ENCODE results near the gene MAPKBP1. TPM values are rescaled to one million over a fixed set of nuclear protein-coding genes. Genes with fewer than 3 reads are reported as not detected.

MAPKBP1 gene
- total RNA-seq, 4 donors from 2014 or later: 22.1 to 54.6 (median 36.6) TPM

- 85 to 88% methylated on average over 10 of the region's 10 CpGs for WGBS, 2 donors
- no peaks in the 10 kb centered on the region for H3K9me3 ChIP-seq
- DNase-seq (ENCODE audit: low spot score in 2 of 2): no peak
- H3K4me3 ChIP-seq: no peak overlapping the region
- H3K27me3 ChIP-seq: no peaks in the 10 kb centered on the region
- H3K36me3 ChIP-seq: peaks cover 0 to 13% (median 0%) of the 10 kb centered on the region in 3 donors
- H3K4me1 ChIP-seq: peaks cover 0 to 39% (median 4%) of the 10 kb centered on the region in 4 donors
- TF ChIP-seq POLR2A (IDR thresholded peaks at IDR 0.05) (no peak), CTCF (IDR thresholded peaks at IDR 0.05) (no peak), EP300 (IDR thresholded peaks at IDR 0.05) (no peak)
- peak overlapping the region in 2 of 4 donors; percentile 6 to 67 for H3K27ac ChIP-seq
These were observed 32.3 kb downstream of the MAPKBP1 start for GRCh38 chr15:41806291-41807181.

- 68 to 80% methylated on average over 2 of the region's 2 CpGs for WGBS, 2 donors
- H3K9me3 ChIP-seq: no peaks in the 10 kb centered on the region
- peaks cover 0 to 42% (median 4%) of the 10 kb centered on the region in 4 donors for H3K4me1 ChIP-seq
- TF ChIP-seq CTCF (IDR thresholded peaks at IDR 0.05) (no peak), POLR2A (IDR thresholded peaks at IDR 0.05) (no peak), EP300 (IDR thresholded peaks at IDR 0.05) (no peak)
- H3K27me3 ChIP-seq: no peaks in the 10 kb centered on the region
- peak overlapping the region in 1 of 4 donors; percentile 38 for H3K27ac ChIP-seq
- no peak for DNase-seq (ENCODE audit: low spot score in 2 of 2)
- H3K4me3 ChIP-seq: no peak overlapping the region
- peaks cover 0 to 33% (median 9%) of the 10 kb centered on the region in 3 donors for H3K36me3 ChIP-seq
These were observed 34.8 kb downstream of the MAPKBP1 start for GRCh38 chr15:41809121-41809520.

- no peak overlapping the region for H3K4me3 ChIP-seq
- peaks cover 0 to 36% (median 4%) of the 10 kb centered on the region in 4 donors for H3K4me1 ChIP-seq
- 62 to 76% methylated on average over 12 of the region's 12 CpGs for WGBS, 2 donors
- H3K36me3 ChIP-seq: peaks cover 0 to 38% (median 9%) of the 10 kb centered on the region in 3 donors
- H3K27ac ChIP-seq: peak overlapping the region in 2 of 4 donors; percentile 28 to 38
- TF ChIP-seq POLR2A (IDR thresholded peaks at IDR 0.05): no peak
- H3K27me3 ChIP-seq: no peaks in the 10 kb centered on the region
- no peaks in the 10 kb centered on the region for H3K9me3 ChIP-seq
- DNase-seq (ENCODE audit: low spot score in 2 of 2): no peak
These were observed 35.4 kb downstream of the MAPKBP1 start for GRCh38 chr15:41809526-41810220.

- Histone ChIP-seq H3K27me3 (no peaks in the 10 kb centered on the region), H3K36me3 (peaks cover 0 to 42% (median 9%) of the 10 kb centered on the region in 3 donors), H3K9me3 (no peaks in the 10 kb centered on the region), H3K4me1 (peaks cover 0 to 25% (median 4%) of the 10 kb centered on the region in 4 donors), H3K27ac (peak overlapping the region in 1 of 4 donors; percentile 50), H3K4me3 (no peak overlapping the region)
- DNase-seq (ENCODE audit: low spot score in 2 of 2): no peak
- WGBS, 2 donors: 88 to 91% methylated on average over 5 of the region's 5 CpGs
- TF ChIP-seq EP300 (IDR thresholded peaks at IDR 0.05) (no peak), POLR2A (IDR thresholded peaks at IDR 0.05) (no peak), CTCF (IDR thresholded peaks at IDR 0.05) (no peak)
These were observed 36.6 kb downstream of the MAPKBP1 start for GRCh38 chr15:41810651-41811431.
